A549 (cell line): ENCODE results near the gene ACTN1. TPM values are rescaled to one million over a fixed set of nuclear protein-coding genes. Genes with fewer than 3 reads are reported as not detected.

Source experiments
- ATAC-seq, 2 experiments: fragments of 200-7000 bp in 1 of 2; fragments of >200 bp in 1 of 2; cut with Nextera tagmentation in 1 of 2; cut with Tn5 transposase in 1 of 2; 3 replicates each; pipeline versions ENCODE4 v1.8.0 to v1.9.1; 2018 to 2020; ENCODE audit warnings: mild to moderate bottlenecking in 1 of 2, moderate library complexity in 1 of 2
- CTCF ChIA-PET: fragments of 300-600 bp; sonication (Branson Sonifier 250); formaldehyde crosslinking; extraction: SDS; loops from one replicate; lab custom pipeline; 2021; ENCODE audit warnings: antibody characterized with exemption, inconsistent platforms; lab: Yijun Ruan, JAX
- POLR2A ChIA-PET: fragments of 350-600 bp; formaldehyde crosslinking; extraction: SDS; loops from one replicate; lab custom pipeline; 2021; ENCODE audit warnings: antibody characterized with exemption, inconsistent platforms; lab: Yijun Ruan, JAX
- DNase-seq, 2 experiments: peaks; one replicate each; pipeline versions ENCODE4 v3.0.0 to v3.0.0-alpha.2; 2011 to 2016; ENCODE audit warnings: low read depth in 1 of 2, low spot score in 1 of 2
- FAIRE-seq: peaks from 2 replicates; lab custom pipeline; 2011; peaks lifted over from hg19 to GRCh38; lab: Jason Lieb, UNC
- H3K27ac ChIP-seq, 2 experiments: fragments of >200 bp; sonication (Bioruptor Twin); formaldehyde crosslinking; 3 replicates each; pipeline ENCODE4 v1.5.1; 2016 to 2017
- H3K4me1 ChIP-seq: fragments of >200 bp; sonication (Bioruptor Twin); formaldehyde crosslinking; 3 replicates; pipeline ENCODE4 v1.6.1; 2016
- H3K4me2 ChIP-seq: fragments of >200 bp; sonication (Bioruptor Twin); formaldehyde crosslinking; 3 replicates; pipeline ENCODE4 v1.6.1; 2016
- H3K4me3 ChIP-seq: fragments of >200 bp; sonication (Bioruptor Twin); formaldehyde crosslinking; 3 replicates; pipeline ENCODE4 v1.5.1; 2016
- H3K9me3 ChIP-seq: fragments of >200 bp; sonication (Bioruptor Twin); formaldehyde crosslinking; 3 replicates; pipeline ENCODE4 v1.6.1; 2016
- BHLHE40 ChIP-seq: IDR thresholded peaks from 2 replicates; pipeline ENCODE4 v1.6.1; 2012; ENCODE audit warnings: low read depth, low read length, inconsistent platforms
- CBX2 ChIP-seq: fragments of 200-600 bp; sonication (generic); IDR thresholded peaks from 2 replicates; pipeline ENCODE4 v1.6.1; 2016; ENCODE audit warnings: low read depth, mild to moderate bottlenecking, borderline replicate concordance
- CBX8 ChIP-seq: fragments of 200-600 bp; sonication (generic); IDR thresholded peaks from 2 replicates; pipeline ENCODE4 v1.6.1; 2016
- EHMT2 ChIP-seq: fragments of 200-600 bp; sonication (generic); IDR thresholded peaks from 2 replicates; pipeline ENCODE4 v1.6.1; 2016; ENCODE audit warnings: antibody characterized with exemption, low read depth, mild to moderate bottlenecking, moderate library complexity
- EP300 ChIP-seq, 2 experiments: fragments of >200 bp; sonication (Bioruptor Twin); formaldehyde crosslinking; IDR thresholded peaks; 2 replicates in 1 of 2; 3 replicates in 1 of 2; pipeline ENCODE4 v1.6.1; 2016 to 2017
- FOSL2 ChIP-seq, 2 experiments: fragments of 450-650 bp in 1 of 2; fragments of >200 bp in 1 of 2; sonication (Bioruptor Twin) in 1 of 2; formaldehyde crosslinking; IDR thresholded peaks; 2 replicates each; pipeline versions ENCODE4 v1.5.0 to v1.6.1; 2016 to 2020; ENCODE audit warnings: mild to moderate bottlenecking in 1 of 2, moderate library complexity in 1 of 2
- FOXS1 ChIP-seq: fragments of 250-450 bp; sonication (Bioruptor Pico); IDR thresholded peaks from 2 replicates; pipeline ENCODE4 v1.5.0; 2020; ENCODE audit warnings: mild to moderate bottlenecking, moderate library complexity
- HDAC2 ChIP-seq: fragments of 200-600 bp; sonication (generic); IDR thresholded peaks from 2 replicates; pipeline ENCODE4 v1.6.1; 2016
- HOXA7 ChIP-seq: fragments of 250-450 bp; sonication (Bioruptor Pico); IDR thresholded peaks from 2 replicates; pipeline ENCODE4 v1.5.0; 2020; ENCODE audit warnings: mild to moderate bottlenecking, moderate library complexity
- JUNB ChIP-seq: fragments of >200 bp; sonication (Bioruptor Twin); formaldehyde crosslinking; IDR thresholded peaks from 2 replicates; pipeline ENCODE4 v1.6.1; 2016
- KDM1A ChIP-seq: fragments of 200-600 bp; sonication (generic); IDR thresholded peaks from 2 replicates; pipeline ENCODE4 v1.6.1; 2016; ENCODE audit warnings: low read depth, mild to moderate bottlenecking
- KDM5A ChIP-seq: fragments of 200-600 bp; sonication (generic); IDR thresholded peaks from 2 replicates; pipeline ENCODE4 v1.6.1; 2016; ENCODE audit warnings: antibody characterized with exemption, mild to moderate bottlenecking
- MAFK ChIP-seq: fragments of 450-650 bp; IDR thresholded peaks from 2 replicates; pipeline ENCODE4 v1.6.1; 2014; ENCODE audit not compliant: partially characterized antibody
- MYC ChIP-seq: IDR thresholded peaks from 2 replicates; pipeline ENCODE4 v1.6.1; 2012; ENCODE audit warnings: mild to moderate bottlenecking, inconsistent platforms, low read length, improper control_type of control experiment, borderline replicate concordance
- NR3C1 ChIP-seq: fragments of >200 bp; sonication (Bioruptor Twin); formaldehyde crosslinking; IDR thresholded peaks from 3 replicates; pipeline ENCODE4 v1.6.1; 2017
- POLR2A ChIP-seq: IDR thresholded peaks from 2 replicates; pipeline ENCODE4 v1.6.1; 2012; ENCODE audit warnings: mild to moderate bottlenecking, low read length
- POLR2AphosphoS2 ChIP-seq: conservative IDR thresholded peaks from 2 replicates; pipeline ENCODE4 v1.6.1; 2012; ENCODE audit warnings: low read length, improper control_type of control experiment, inconsistent platforms
- RCOR1 ChIP-seq: fragments of 150-350 bp; IDR thresholded peaks from 2 replicates; pipeline ENCODE4 v1.6.1; 2014; ENCODE audit warnings: antibody characterized with exemption, low read length, low read depth
- RFX5 ChIP-seq: fragments of 450-650 bp; IDR thresholded peaks from 2 replicates; pipeline ENCODE4 v1.7.1; 2014; ENCODE audit warnings: antibody characterized with exemption, mild to moderate bottlenecking, moderate library complexity
- RNF2 ChIP-seq: fragments of 200-600 bp; sonication (generic); IDR thresholded peaks from 2 replicates; pipeline ENCODE4 v1.6.1; 2016; ENCODE audit warnings: low read depth, mild to moderate bottlenecking, antibody characterized with exemption, moderate library complexity, borderline replicate concordance
- ZFP36 ChIP-seq: fragments of 450-650 bp; IDR thresholded peaks from 2 replicates; pipeline ENCODE4 v1.6.1; 2014; ENCODE audit warnings: borderline replicate concordance; ENCODE audit not compliant: partially characterized antibody
- ZNF302 ChIP-seq: fragments of 250-450 bp; sonication (Bioruptor Pico); IDR thresholded peaks from 2 replicates; pipeline ENCODE4 v1.9.0; 2021; ENCODE audit warnings: inconsistent platforms, mild to moderate bottlenecking, moderate library complexity
- ZSCAN20 ChIP-seq: fragments of 250-450 bp; sonication (Bioruptor Pico); IDR thresholded peaks from 2 replicates; pipeline ENCODE4 v1.8.0; 2022; ENCODE audit warnings: mild to moderate bottlenecking, moderate library complexity
- WGBS: methylation state at CpG from one replicate; pipeline ENCODE4 v1.1.6; 2017; ENCODE audit errors: missing lambda C conversion rate; 5-methylcytosine and 5-hydroxymethylcytosine counted together
- polyA plus RNA-seq, 4 experiments: library from polyadenylated mRNA; depleted of rRNA in 3 of 4; stranded (reverse); fragments of >200 nt; fragmentation: RNase III in 1 of 4; extraction: RNeasy Plus Mini Kit Qiagen cat#74134 plus additional on column Dnase treatment in 1 of 4; gene quantifications; 2 replicates in 3 of 4; 3 replicates in 1 of 4; pipeline ENCODE4 v1.2.3, GENCODE V29; 2011 to 2017
- TF ChIP-seq, protein P1 (sequence below): fragments of 200-600 bp; sonication (generic); IDR thresholded peaks from 2 replicates; pipeline ENCODE4 v1.6.1; 2016; ENCODE audit warnings: antibody characterized with exemption, mild to moderate bottlenecking, moderate library complexity
- TF ChIP-seq, protein P2 (sequence below): fragments of >200 bp; sonication (Bioruptor Twin); formaldehyde crosslinking; IDR thresholded peaks from 2 replicates; pipeline ENCODE4 v1.6.1; 2016

ACTN1 gene
- polyA plus RNA-seq, 2 of the 4 experiments (the other 2 are of a cell fraction) = 208 to 245 TPM

DNA sequence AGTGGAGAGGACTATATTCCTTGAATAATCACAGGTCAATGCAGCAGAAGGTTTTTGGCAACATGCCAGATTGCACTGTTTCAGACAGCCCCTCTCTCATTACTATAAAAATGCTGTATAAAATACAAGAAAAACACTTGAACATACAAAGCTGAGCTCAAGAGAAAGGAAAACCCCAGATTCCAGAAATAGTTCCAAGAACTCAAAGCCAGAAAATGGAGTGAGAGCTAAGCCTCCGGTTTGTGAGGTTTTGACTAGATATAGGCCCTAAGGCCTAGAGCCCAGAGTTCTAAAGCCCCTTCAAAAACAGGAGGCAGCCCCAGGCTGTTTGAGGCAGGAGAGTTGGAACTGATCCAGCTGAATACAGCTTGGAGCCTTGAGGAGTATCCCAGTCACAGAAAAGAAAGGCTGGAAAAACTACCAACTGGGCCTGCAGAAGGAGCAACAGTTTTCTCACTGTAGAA, 29.4 kb upstream of the ACTN1 start:
- ATAC-seq = no peak

DNA sequence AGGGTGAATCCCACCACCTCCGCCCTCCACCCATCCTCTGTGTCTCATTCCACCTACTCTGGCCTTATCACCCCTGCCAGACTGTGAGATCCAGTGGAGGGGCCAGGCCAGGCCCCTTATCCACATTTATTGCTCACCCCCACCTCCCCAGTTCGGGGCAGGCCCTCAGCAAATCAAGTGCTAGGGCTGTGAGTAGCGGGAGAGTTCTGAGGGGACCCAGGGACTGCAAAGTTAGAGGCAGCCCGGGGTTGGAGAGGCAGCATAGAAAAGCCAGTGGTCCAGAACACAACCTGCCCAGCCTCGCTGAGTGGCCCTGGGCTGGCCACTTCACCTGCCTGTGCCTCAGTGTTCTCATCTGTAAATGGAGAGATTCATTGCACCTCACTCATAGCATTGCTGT, 27.2 kb upstream of the ACTN1 start:
- peak overlapping the region; percentile 14 to 67; a peak in 4 of 6 replicates for H3K27ac ChIP-seq
- POLR2A ChIA-PET = no interaction called here
- FAIRE-seq (no peak), DNase-seq (no peak), ATAC-seq (peak in 1 of 2 experiments; percentile 10; a peak in 1 of 6 replicates)
- CTCF ChIA-PET = interaction anchor here (1.2 to 2.0 kb wide), 2 partner anchors 55 to 84 kb away, joined by 3 to 9 read pairs; no protein-coding TSS in a partner anchor
- peaks cover 32% of the 10 kb centered on the region for H3K4me1 ChIP-seq
- 96% methylated on average over 5 of the region's 5 CpGs for WGBS
- TF ChIP-seq RCOR1 = no peak
- no peak for TF ChIP-seq KDM1A
- TF ChIP-seq ZSCAN20 (CRISPR knock-in tag) = no peak
- TF ChIP-seq EP300 (IDR thresholded peaks at IDR 0.05) = no peak
- TF ChIP-seq, protein P1, sequence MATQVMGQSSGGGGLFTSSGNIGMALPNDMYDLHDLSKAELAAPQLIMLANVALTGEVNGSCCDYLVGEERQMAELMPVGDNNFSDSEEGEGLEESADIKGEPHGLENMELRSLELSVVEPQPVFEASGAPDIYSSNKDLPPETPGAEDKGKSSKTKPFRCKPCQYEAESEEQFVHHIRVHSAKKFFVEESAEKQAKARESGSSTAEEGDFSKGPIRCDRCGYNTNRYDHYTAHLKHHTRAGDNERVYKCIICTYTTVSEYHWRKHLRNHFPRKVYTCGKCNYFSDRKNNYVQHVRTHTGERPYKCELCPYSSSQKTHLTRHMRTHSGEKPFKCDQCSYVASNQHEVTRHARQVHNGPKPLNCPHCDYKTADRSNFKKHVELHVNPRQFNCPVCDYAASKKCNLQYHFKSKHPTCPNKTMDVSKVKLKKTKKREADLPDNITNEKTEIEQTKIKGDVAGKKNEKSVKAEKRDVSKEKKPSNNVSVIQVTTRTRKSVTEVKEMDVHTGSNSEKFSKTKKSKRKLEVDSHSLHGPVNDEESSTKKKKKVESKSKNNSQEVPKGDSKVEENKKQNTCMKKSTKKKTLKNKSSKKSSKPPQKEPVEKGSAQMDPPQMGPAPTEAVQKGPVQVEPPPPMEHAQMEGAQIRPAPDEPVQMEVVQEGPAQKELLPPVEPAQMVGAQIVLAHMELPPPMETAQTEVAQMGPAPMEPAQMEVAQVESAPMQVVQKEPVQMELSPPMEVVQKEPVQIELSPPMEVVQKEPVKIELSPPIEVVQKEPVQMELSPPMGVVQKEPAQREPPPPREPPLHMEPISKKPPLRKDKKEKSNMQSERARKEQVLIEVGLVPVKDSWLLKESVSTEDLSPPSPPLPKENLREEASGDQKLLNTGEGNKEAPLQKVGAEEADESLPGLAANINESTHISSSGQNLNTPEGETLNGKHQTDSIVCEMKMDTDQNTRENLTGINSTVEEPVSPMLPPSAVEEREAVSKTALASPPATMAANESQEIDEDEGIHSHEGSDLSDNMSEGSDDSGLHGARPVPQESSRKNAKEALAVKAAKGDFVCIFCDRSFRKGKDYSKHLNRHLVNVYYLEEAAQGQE = no peak
- no peak for TF ChIP-seq BHLHE40
- TF ChIP-seq ZFP36 = no peak
- TF ChIP-seq NR3C1 = no peak
- TF ChIP-seq CBX8 = no peak
- TF ChIP-seq EHMT2 = no peak
- no peak for TF ChIP-seq JUNB
- H3K4me2 ChIP-seq = no peak overlapping the region; the same call in 2 of the 3 replicates
- H3K4me3 ChIP-seq = no peak overlapping the region
- no peaks in the 10 kb centered on the region for H3K9me3 ChIP-seq

More for the DNA sequence above, 29.4 kb upstream of the ACTN1 start:
- POLR2A ChIA-PET = no interaction called here
- H3K4me3 ChIP-seq = no peak overlapping the region
- DNase-seq = no peak
- peak overlapping the region in 1 of 2 experiments; percentile 64; a peak in 2 of 6 replicates for H3K27ac ChIP-seq
- TF ChIP-seq HDAC2 (no peak), RNF2 (no peak), FOSL2 (IDR thresholded peaks at IDR 0.05) (no peak), FOSL2 (CRISPR knock-in tag; IDR thresholded peaks at IDR 0.05) (no peak), RFX5 (no peak), FOXS1 (CRISPR knock-in tag) (no peak), CBX8 (no peak), HOXA7 (CRISPR knock-in tag) (no peak), EHMT2 (no peak), KDM5A (no peak), POLR2A (no peak), EP300 (IDR thresholded peaks at IDR 0.05) (no peak), POLR2AphosphoS2 (no peak), MAFK (no peak), BHLHE40 (no peak), ZNF302 (CRISPR knock-in tag) (no peak), CBX2 (no peak), MYC (no peak)
- TF ChIP-seq, protein P2, sequence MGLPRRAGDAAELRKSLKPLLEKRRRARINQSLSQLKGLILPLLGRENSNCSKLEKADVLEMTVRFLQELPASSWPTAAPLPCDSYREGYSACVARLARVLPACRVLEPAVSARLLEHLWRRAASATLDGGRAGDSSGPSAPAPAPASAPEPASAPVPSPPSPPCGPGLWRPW = no peak
- TF ChIP-seq, protein P1 = no peak
- TF ChIP-seq, all 56 proteins: peak for 0
- no peak for FAIRE-seq
- Histone ChIP-seq H3K4me1 (peaks cover 33% of the 10 kb centered on the region), H3K4me2 (no peak overlapping the region), H3K9me3 (no peaks in the 10 kb centered on the region)
- CTCF ChIA-PET = interaction anchor here (1.0 to 1.3 kb wide), 2 partner anchors 24 to 97 kb away, joined by 3 read pairs; no protein-coding TSS in a partner anchor
- WGBS = 94% methylated on average over 1 of the region's 1 CpG
